ENCODE measurements around the gene SSTR5.

- TF ChIP-seq, protein P1, sequence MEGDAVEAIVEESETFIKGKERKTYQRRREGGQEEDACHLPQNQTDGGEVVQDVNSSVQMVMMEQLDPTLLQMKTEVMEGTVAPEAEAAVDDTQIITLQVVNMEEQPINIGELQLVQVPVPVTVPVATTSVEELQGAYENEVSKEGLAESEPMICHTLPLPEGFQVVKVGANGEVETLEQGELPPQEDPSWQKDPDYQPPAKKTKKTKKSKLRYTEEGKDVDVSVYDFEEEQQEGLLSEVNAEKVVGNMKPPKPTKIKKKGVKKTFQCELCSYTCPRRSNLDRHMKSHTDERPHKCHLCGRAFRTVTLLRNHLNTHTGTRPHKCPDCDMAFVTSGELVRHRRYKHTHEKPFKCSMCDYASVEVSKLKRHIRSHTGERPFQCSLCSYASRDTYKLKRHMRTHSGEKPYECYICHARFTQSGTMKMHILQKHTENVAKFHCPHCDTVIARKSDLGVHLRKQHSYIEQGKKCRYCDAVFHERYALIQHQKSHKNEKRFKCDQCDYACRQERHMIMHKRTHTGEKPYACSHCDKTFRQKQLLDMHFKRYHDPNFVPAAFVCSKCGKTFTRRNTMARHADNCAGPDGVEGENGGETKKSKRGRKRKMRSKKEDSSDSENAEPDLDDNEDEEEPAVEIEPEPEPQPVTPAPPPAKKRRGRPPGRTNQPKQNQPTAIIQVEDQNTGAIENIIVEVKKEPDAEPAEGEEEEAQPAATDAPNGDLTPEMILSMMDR (IDR thresholded peaks at IDR 0.05): no peak
- TF ChIP-seq POLR2A (IDR thresholded peaks at IDR 0.05): no peak
Observed at GRCh38 chr16:1119766-1120576, 47.4 kb downstream of the SSTR5 start.
